ENCODE measurements around the gene MMGT1.

The MMGT1 gene

GRCh38 chrX:135973548-135974278 is at the start of gene MMGT1:
Gene MMGT1, minus strand, starts transcription at chrX:135973988. Its CDS starts 313 bp downstream, at chrX:135973675.
- peak within 1 kb of the TSS; percentile 98 for H3K4me3 Mint-ChIP-seq
- no peaks in the 10 kb centered on the region for H3K9me3 Mint-ChIP-seq
- peaks cover 16% of the 10 kb centered on the region for H3K4me1 Mint-ChIP-seq (ENCODE audit: low read depth)
- intact Hi-C loops (cut with micrococcal nuclease), result loop anchor here (1.0 to 5.0 kb wide), 2 partner anchors 9 to 524 kb away; partner anchors contain the start of gene HTATSF1
- H3K36me3 Mint-ChIP-seq (ENCODE audit: low read depth), result peaks cover 21% of the 10 kb centered on the region
- H3K27ac Mint-ChIP-seq, result peak within 1 kb of the TSS; percentile 100
- no peaks in the 10 kb centered on the region for H3K27me3 Mint-ChIP-seq

DNA sequence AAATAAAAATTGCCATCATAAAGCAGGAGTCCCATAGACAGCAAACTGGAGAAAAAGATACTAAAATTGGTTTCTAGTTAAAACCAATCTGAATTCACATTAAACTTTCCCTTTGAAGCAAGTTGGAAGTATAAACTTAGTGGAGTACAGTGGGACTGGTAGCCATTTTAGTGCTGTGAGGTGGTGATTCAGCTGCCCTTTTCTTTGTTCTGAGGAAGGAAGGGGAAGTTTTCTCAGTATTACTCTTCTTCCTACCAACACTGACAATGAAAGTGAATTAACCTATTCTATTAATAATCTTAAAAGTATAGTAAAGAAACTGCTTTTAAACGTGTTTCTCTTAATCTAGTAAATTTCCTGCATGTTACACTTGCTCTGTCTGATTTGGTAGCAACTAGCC is 48.1 kb upstream of the MMGT1 start:
- no peak overlapping the region for H3K4me3 Mint-ChIP-seq
- no peaks in the 10 kb centered on the region for H3K9me3 Mint-ChIP-seq
- no peaks in the 10 kb centered on the region for H3K4me1 Mint-ChIP-seq (ENCODE audit: low read depth)
- H3K27ac Mint-ChIP-seq, result no peak overlapping the region
- intact Hi-C loops (cut with micrococcal nuclease), result no loop called here
- peaks cover 52% of the 10 kb centered on the region for H3K36me3 Mint-ChIP-seq (ENCODE audit: low read depth)
- no peaks in the 10 kb centered on the region for H3K27me3 Mint-ChIP-seq

GRCh38 chrX:136021160-136021559 is 47.4 kb upstream of the MMGT1 start:
- Mint-ChIP-seq H3K9me3 (no peaks in the 10 kb centered on the region), H3K27me3 (no peaks in the 10 kb centered on the region), H3K4me3 (no peak overlapping the region), H3K36me3 (ENCODE audit: low read depth) (peaks cover 55% of the 10 kb centered on the region), H3K4me1 (ENCODE audit: low read depth) (no peaks in the 10 kb centered on the region), H3K27ac (no peak overlapping the region)
- intact Hi-C loops (cut with micrococcal nuclease), result no loop called here

- Mint-ChIP-seq H3K4me1 (ENCODE audit: low read depth) (no peaks in the 10 kb centered on the region), H3K4me3 (no peak overlapping the region), H3K27ac (no peak overlapping the region), H3K36me3 (ENCODE audit: low read depth) (peaks cover 69% of the 10 kb centered on the region), H3K27me3 (no peaks in the 10 kb centered on the region), H3K9me3 (no peaks in the 10 kb centered on the region)
- intact Hi-C loops (cut with micrococcal nuclease), result no loop called here
Observed at GRCh38 chrX:136019226-136019625, 45.4 kb upstream of the MMGT1 start.

- peaks cover 80% of the 10 kb centered on the region for H3K36me3 Mint-ChIP-seq (ENCODE audit: low read depth)
- H3K4me1 Mint-ChIP-seq (ENCODE audit: low read depth), result no peaks in the 10 kb centered on the region
- H3K9me3 Mint-ChIP-seq, result no peaks in the 10 kb centered on the region
- intact Hi-C loops (cut with micrococcal nuclease), result no loop called here
- H3K27me3 Mint-ChIP-seq, result no peaks in the 10 kb centered on the region
- H3K4me3 Mint-ChIP-seq, result no peak overlapping the region
- H3K27ac Mint-ChIP-seq, result no peak overlapping the region
Observed at GRCh38 chrX:136016881-136017280, 43.1 kb upstream of the MMGT1 start.

GRCh38 chrX:136015016-136015415 is 41.2 kb upstream of the MMGT1 start:
- no peaks in the 10 kb centered on the region for H3K27me3 Mint-ChIP-seq
- H3K27ac Mint-ChIP-seq, result no peak overlapping the region
- peaks cover 76% of the 10 kb centered on the region for H3K36me3 Mint-ChIP-seq (ENCODE audit: low read depth)
- H3K4me1 Mint-ChIP-seq (ENCODE audit: low read depth), result no peaks in the 10 kb centered on the region
- no peak overlapping the region for H3K4me3 Mint-ChIP-seq
- no peaks in the 10 kb centered on the region for H3K9me3 Mint-ChIP-seq
- intact Hi-C loops (cut with micrococcal nuclease), result no loop called here

GRCh38 chrX:135988245-135988644 is 14.5 kb upstream of the MMGT1 start:
- H3K36me3 Mint-ChIP-seq (ENCODE audit: low read depth), result peaks cover 38% of the 10 kb centered on the region
- intact Hi-C loops (cut with micrococcal nuclease), result no loop called here
- no peak overlapping the region for H3K4me3 Mint-ChIP-seq
- no peaks in the 10 kb centered on the region for H3K27me3 Mint-ChIP-seq
- H3K27ac Mint-ChIP-seq, result no peak overlapping the region
- H3K4me1 Mint-ChIP-seq (ENCODE audit: low read depth), result peaks cover 37% of the 10 kb centered on the region
- H3K9me3 Mint-ChIP-seq, result no peaks in the 10 kb centered on the region

DNA sequence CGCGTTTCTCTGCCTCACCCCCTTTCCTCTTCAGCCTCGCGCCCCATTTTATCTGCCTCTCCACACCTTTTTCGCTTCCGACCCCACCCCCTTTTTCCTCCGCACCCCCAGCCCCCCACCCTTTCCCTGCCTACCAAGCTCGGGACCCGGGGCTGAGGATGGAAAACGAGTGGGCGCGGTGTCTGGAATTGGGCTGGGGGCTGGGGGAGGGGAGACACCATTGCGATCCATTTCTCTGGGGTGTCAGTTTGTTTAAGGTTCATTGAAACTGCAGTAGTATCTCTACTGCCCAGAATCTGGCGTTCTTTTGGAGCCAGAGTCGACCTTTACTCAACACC is 12.2 kb upstream of the MMGT1 start:
- H3K36me3 Mint-ChIP-seq (ENCODE audit: low read depth), result peaks cover 19% of the 10 kb centered on the region
- no peaks in the 10 kb centered on the region for H3K27me3 Mint-ChIP-seq
- peaks cover 46% of the 10 kb centered on the region for H3K4me1 Mint-ChIP-seq (ENCODE audit: low read depth)
- intact Hi-C loops (cut with micrococcal nuclease), result no loop called here
- no peaks in the 10 kb centered on the region for H3K9me3 Mint-ChIP-seq
- H3K4me3 Mint-ChIP-seq, result peak overlapping the region; percentile 94
- peak overlapping the region; percentile 85 for H3K27ac Mint-ChIP-seq

GRCh38 chrX:135985157-135985972 is 11.6 kb upstream of the MMGT1 start, which contains the start of gene SLC9A6:
Gene SLC9A6, plus strand, starts transcription at chrX:135985435. Its CDS starts 224 bp downstream, at chrX:135985659.
- H3K27ac Mint-ChIP-seq, result peak within 1 kb of the TSS; percentile 85
- intact Hi-C loops (cut with micrococcal nuclease), result no loop called here
- H3K36me3 Mint-ChIP-seq (ENCODE audit: low read depth), result peaks cover 16% of the 10 kb centered on the region
- H3K27me3 Mint-ChIP-seq, result no peaks in the 10 kb centered on the region
- H3K4me3 Mint-ChIP-seq, result peak within 1 kb of the TSS; percentile 94
- H3K4me1 Mint-ChIP-seq (ENCODE audit: low read depth), result peaks cover 48% of the 10 kb centered on the region
- no peaks in the 10 kb centered on the region for H3K9me3 Mint-ChIP-seq

- H3K27me3 Mint-ChIP-seq, result no peaks in the 10 kb centered on the region
- H3K27ac Mint-ChIP-seq, result peak overlapping the region; percentile 85
- intact Hi-C loops (cut with micrococcal nuclease), result no loop called here
- H3K9me3 Mint-ChIP-seq, result no peaks in the 10 kb centered on the region
- H3K36me3 Mint-ChIP-seq (ENCODE audit: low read depth), result peaks cover 13% of the 10 kb centered on the region
- H3K4me1 Mint-ChIP-seq (ENCODE audit: low read depth), result peaks cover 47% of the 10 kb centered on the region
- H3K4me3 Mint-ChIP-seq, result peak overlapping the region; percentile 94
Observed at GRCh38 chrX:135984791-135985156, 11.0 kb upstream of the MMGT1 start.

GRCh38 chrX:135984256-135984655 is 10.5 kb upstream of the MMGT1 start:
- no peaks in the 10 kb centered on the region for H3K27me3 Mint-ChIP-seq
- peaks cover 8% of the 10 kb centered on the region for H3K36me3 Mint-ChIP-seq (ENCODE audit: low read depth)
- intact Hi-C loops (cut with micrococcal nuclease), result no loop called here
- no peaks in the 10 kb centered on the region for H3K9me3 Mint-ChIP-seq
- H3K27ac Mint-ChIP-seq, result peak overlapping the region; percentile 85
- peak overlapping the region; percentile 94 for H3K4me3 Mint-ChIP-seq
- peaks cover 42% of the 10 kb centered on the region for H3K4me1 Mint-ChIP-seq (ENCODE audit: low read depth)

GRCh38 chrX:135982860-135983259 is 9.1 kb upstream of the MMGT1 start:
- Mint-ChIP-seq H3K9me3 (no peaks in the 10 kb centered on the region), H3K27me3 (no peaks in the 10 kb centered on the region), H3K36me3 (ENCODE audit: low read depth) (peaks cover 8% of the 10 kb centered on the region), H3K27ac (peak overlapping the region; percentile 85), H3K4me3 (peak overlapping the region; percentile 94), H3K4me1 (ENCODE audit: low read depth) (peaks cover 42% of the 10 kb centered on the region)
- intact Hi-C loops (cut with micrococcal nuclease), result loop anchor here (1.0 kb wide), 1 partner anchor 9 kb away; no protein-coding TSS in a partner anchor

DNA sequence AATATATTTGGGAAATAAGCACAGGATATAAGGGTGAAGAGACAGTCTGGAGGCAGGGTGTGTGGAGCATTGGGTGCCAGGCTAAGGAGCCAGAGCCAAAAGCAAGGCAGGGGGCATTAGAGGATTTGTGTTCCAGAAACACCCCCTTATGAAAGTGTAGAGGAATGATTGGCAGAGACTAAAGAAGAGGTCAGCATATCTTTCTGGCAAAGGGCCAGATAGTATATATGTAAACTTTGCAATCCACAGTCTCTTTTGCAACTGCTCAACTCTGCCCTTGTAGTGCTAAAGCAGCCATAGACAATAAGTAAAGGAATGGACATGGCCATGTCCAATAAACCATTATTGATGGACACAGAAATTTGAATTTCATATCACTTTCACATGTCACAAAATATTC is 7.9 kb upstream of the MMGT1 start:
- no peaks in the 10 kb centered on the region for H3K27me3 Mint-ChIP-seq
- peak overlapping the region; percentile 85 for H3K27ac Mint-ChIP-seq
- H3K9me3 Mint-ChIP-seq, result no peaks in the 10 kb centered on the region
- intact Hi-C loops (cut with micrococcal nuclease), result loop anchor here (1.0 kb wide), 1 partner anchor 7 kb away; no protein-coding TSS in a partner anchor
- H3K4me1 Mint-ChIP-seq (ENCODE audit: low read depth), result peaks cover 42% of the 10 kb centered on the region
- no peak overlapping the region for H3K4me3 Mint-ChIP-seq
- peaks cover 8% of the 10 kb centered on the region for H3K36me3 Mint-ChIP-seq (ENCODE audit: low read depth)

GRCh38 chrX:135981010-135981409 is 7.2 kb upstream of the MMGT1 start:
- intact Hi-C loops (cut with micrococcal nuclease), result no loop called here
- Mint-ChIP-seq H3K27ac (peak overlapping the region; percentile 85), H3K4me3 (no peak overlapping the region), H3K36me3 (ENCODE audit: low read depth) (peaks cover 6% of the 10 kb centered on the region), H3K9me3 (no peaks in the 10 kb centered on the region), H3K27me3 (no peaks in the 10 kb centered on the region), H3K4me1 (ENCODE audit: low read depth) (peaks cover 42% of the 10 kb centered on the region)

Measured in dendritic cell treated with granulocyte-macrophage colony-stimulating factor and Interleukin-4, amounts not matched to agents 40 ng/mL and 50 ng/mL, for 4 days (primary cell).